HEK293 (cell line): Measurements from ENCODE around the gene KIAA1328.

Source experiments
- GLI4 ChIP-seq: fragments of 450-650 bp; formaldehyde crosslinking; IDR thresholded peaks from 2 replicates; pipeline ENCODE4 v1.5.1; 2016; ENCODE audit warnings: missing biosample characterization, missing genetic modification characterization
- GLIS2 ChIP-seq: fragments of 450-650 bp; formaldehyde crosslinking; IDR thresholded peaks from 2 replicates; pipeline ENCODE4 v1.5.1; 2016; ENCODE audit warnings: missing biosample characterization, missing genetic modification characterization
- KLF10 ChIP-seq: fragments of 450-650 bp; IDR thresholded peaks from 2 replicates; pipeline ENCODE4 v1.5.1; 2018; ENCODE audit warnings: missing biosample characterization, mild to moderate bottlenecking, missing genetic modification characterization
- ZNF24 ChIP-seq: fragments of 450-650 bp; formaldehyde crosslinking; IDR thresholded peaks from 2 replicates; pipeline ENCODE4 v1.5.1; 2016; ENCODE audit warnings: missing biosample characterization, missing genetic modification characterization
- ZNF510 ChIP-seq: fragments of 450-650 bp; formaldehyde crosslinking; IDR thresholded peaks from 2 replicates; pipeline ENCODE4 v1.5.1; 2018; ENCODE audit warnings: mild to moderate bottlenecking, missing genetic modification characterization, missing biosample characterization; ENCODE audit not compliant: insufficient replicate concordance
- TF ChIP-seq, protein P1 (sequence below): fragments of 450-650 bp; formaldehyde crosslinking; IDR thresholded peaks from 2 replicates; pipeline ENCODE4 v1.5.1; 2016; ENCODE audit warnings: missing biosample characterization, missing genetic modification characterization

DNA sequence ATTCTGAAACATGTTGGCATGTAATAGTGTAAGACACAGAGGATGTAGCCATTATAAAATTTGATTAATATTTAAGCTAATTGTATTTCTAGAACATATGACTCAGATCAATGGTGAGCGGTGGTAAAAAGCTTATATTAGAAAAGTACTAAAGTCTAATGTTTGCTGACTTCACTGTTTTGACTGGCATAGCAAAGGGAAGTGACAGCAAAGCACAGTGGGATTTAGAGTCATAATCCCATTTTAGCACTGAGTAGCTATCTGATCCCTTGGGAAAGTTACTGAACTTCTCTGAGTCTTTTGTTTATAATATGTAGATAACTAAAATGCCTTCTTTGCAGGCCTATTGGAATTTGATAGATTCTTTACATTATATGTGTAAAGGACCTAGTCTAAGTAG lies 60.4 kb downstream of the KIAA1328 start:
- TF ChIP-seq KLF10 (tag by site-specific recombination) (no peak), GLI4 (no peak), ZNF510 (tag by site-specific recombination) (no peak), ZNF24 (tag by site-specific recombination) (no peak), GLIS2 (tag by site-specific recombination) (no peak)
- TF ChIP-seq, protein P1, sequence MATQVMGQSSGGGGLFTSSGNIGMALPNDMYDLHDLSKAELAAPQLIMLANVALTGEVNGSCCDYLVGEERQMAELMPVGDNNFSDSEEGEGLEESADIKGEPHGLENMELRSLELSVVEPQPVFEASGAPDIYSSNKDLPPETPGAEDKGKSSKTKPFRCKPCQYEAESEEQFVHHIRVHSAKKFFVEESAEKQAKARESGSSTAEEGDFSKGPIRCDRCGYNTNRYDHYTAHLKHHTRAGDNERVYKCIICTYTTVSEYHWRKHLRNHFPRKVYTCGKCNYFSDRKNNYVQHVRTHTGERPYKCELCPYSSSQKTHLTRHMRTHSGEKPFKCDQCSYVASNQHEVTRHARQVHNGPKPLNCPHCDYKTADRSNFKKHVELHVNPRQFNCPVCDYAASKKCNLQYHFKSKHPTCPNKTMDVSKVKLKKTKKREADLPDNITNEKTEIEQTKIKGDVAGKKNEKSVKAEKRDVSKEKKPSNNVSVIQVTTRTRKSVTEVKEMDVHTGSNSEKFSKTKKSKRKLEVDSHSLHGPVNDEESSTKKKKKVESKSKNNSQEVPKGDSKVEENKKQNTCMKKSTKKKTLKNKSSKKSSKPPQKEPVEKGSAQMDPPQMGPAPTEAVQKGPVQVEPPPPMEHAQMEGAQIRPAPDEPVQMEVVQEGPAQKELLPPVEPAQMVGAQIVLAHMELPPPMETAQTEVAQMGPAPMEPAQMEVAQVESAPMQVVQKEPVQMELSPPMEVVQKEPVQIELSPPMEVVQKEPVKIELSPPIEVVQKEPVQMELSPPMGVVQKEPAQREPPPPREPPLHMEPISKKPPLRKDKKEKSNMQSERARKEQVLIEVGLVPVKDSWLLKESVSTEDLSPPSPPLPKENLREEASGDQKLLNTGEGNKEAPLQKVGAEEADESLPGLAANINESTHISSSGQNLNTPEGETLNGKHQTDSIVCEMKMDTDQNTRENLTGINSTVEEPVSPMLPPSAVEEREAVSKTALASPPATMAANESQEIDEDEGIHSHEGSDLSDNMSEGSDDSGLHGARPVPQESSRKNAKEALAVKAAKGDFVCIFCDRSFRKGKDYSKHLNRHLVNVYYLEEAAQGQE (tag by site-specific recombination): no peak
